Mesendoderm (in vitro differentiated cells): ENCODE measurements around the gene NUP188.
A peak's percentile ranks its signal among the peaks of the same experiment; 100 is the strongest.

Experiments
- DNase-seq: peaks from one replicate; pipeline ENCODE4 v3.0.0; 2013
- H2AK5ac ChIP-seq: 2 replicates; pipeline ENCODE4 v1.6.1; 2013; ENCODE audit warnings: low read length, inconsistent platforms
- H2BK120ac ChIP-seq: 2 replicates; pipeline ENCODE4 v1.6.1; 2013; ENCODE audit warnings: low read depth, mild to moderate bottlenecking, low read length, moderate library complexity, mixed read lengths
- H2BK15ac ChIP-seq: replicated peaks from 2 replicates; pipeline ENCODE4 v1.6.1; 2013; ENCODE audit warnings: low read depth, mild to moderate bottlenecking, moderate library complexity
- H2BK5ac ChIP-seq: 2 replicates; pipeline ENCODE4 v1.6.1; 2013; ENCODE audit warnings: low read length, inconsistent platforms
- H3K18ac ChIP-seq: 2 replicates; pipeline ENCODE4 v1.6.1; 2013; ENCODE audit warnings: mild to moderate bottlenecking, low read length, mixed read lengths
- H3K23ac ChIP-seq: one replicate; pipeline ENCODE4 v1.6.1; 2013; ENCODE audit warnings: low read length
- H3K27ac ChIP-seq: 2 replicates; pipeline ENCODE4 v1.5.1; 2013; ENCODE audit warnings: low read depth, mild to moderate bottlenecking, inconsistent platforms, low read length, moderate library complexity
- H3K27me3 ChIP-seq: 2 replicates; pipeline ENCODE4 v1.6.1; 2013; ENCODE audit warnings: low read length, control low read depth, mild to moderate bottlenecking, inconsistent platforms; ENCODE audit not compliant: insufficient read depth, poor library complexity
- H3K36me3 ChIP-seq: 2 replicates; pipeline ENCODE4 v1.6.1; 2013; ENCODE audit warnings: low read length, inconsistent platforms; ENCODE audit not compliant: control insufficient read depth, insufficient read depth
- H3K4ac ChIP-seq: one replicate; pipeline ENCODE4 v1.6.1; 2013; ENCODE audit warnings: low read depth, mild to moderate bottlenecking, low read length, moderate library complexity
- H3K4me1 ChIP-seq: 2 replicates; pipeline ENCODE4 v1.6.1; 2013; ENCODE audit warnings: low read depth, low read length, inconsistent platforms; ENCODE audit not compliant: control insufficient read depth
- H3K4me2 ChIP-seq: 2 replicates; pipeline ENCODE4 v1.6.1; 2013; ENCODE audit warnings: low read length
- H3K4me3 ChIP-seq: 2 replicates; pipeline ENCODE4 v1.5.1; 2013; ENCODE audit warnings: mild to moderate bottlenecking, low read length
- H3K56ac ChIP-seq: one replicate; pipeline ENCODE4 v1.6.1; 2013; ENCODE audit warnings: low read length
- H3K79me1 ChIP-seq: 2 replicates; pipeline ENCODE4 v1.6.1; 2013; ENCODE audit warnings: low read length, inconsistent platforms
- H3K79me2 ChIP-seq: 2 replicates; pipeline ENCODE4 v1.6.1; 2013; ENCODE audit warnings: mild to moderate bottlenecking, low read length; ENCODE audit not compliant: control insufficient read depth, insufficient read depth
- H3K9ac ChIP-seq: 2 replicates; pipeline ENCODE4 v1.6.1; 2013; ENCODE audit warnings: low read length, inconsistent platforms
- H4K5ac ChIP-seq: one replicate; pipeline ENCODE4 v1.6.1; 2013; ENCODE audit warnings: low read length
- H4K8ac ChIP-seq: one replicate; pipeline ENCODE4 v1.6.1; 2013; ENCODE audit warnings: low read depth, mild to moderate bottlenecking, control low read depth, low read length, moderate library complexity
- WGBS: extraction: QIAGEN DNeasy Blood & Tissue Kit; methylation state at CpG from one replicate; pipeline ENCODE4 v1.1.7; 2013; ENCODE audit warnings: low lambda C conversion rate, missing lambda C conversion rate; ENCODE audit not compliant: insufficient coverage; ENCODE audit errors: extremely low coverage; 5-methylcytosine and 5-hydroxymethylcytosine counted together

The NUP188 gene

GRCh38 chr9:129021091-129021490, 73.6 kb downstream of the NUP188 start:
- H3K79me2 ChIP-seq = peaks cover 8% of the 10 kb centered on the region
- no peaks in the 10 kb centered on the region for H3K27me3 ChIP-seq
- H3K9ac ChIP-seq = no peak overlapping the region
- H3K4ac ChIP-seq = no peak overlapping the region
- H3K23ac ChIP-seq = no peak overlapping the region
- H3K4me3 ChIP-seq = no peak overlapping the region
- WGBS = no CpG with 5 or more reads among the region's 8 CpGs
- H3K79me1 ChIP-seq = peaks cover 11% of the 10 kb centered on the region
- DNase-seq = no peak
- no peak overlapping the region for H3K27ac ChIP-seq
- no peak overlapping the region for H2BK120ac ChIP-seq
- H2AK5ac ChIP-seq = no peak overlapping the region
- H2BK15ac ChIP-seq = no peak overlapping the region
- no peak overlapping the region for H2BK5ac ChIP-seq
- H4K5ac ChIP-seq = no peak overlapping the region
- H4K8ac ChIP-seq = no peak overlapping the region
- H3K18ac ChIP-seq = no peak overlapping the region
- no peaks in the 10 kb centered on the region for H3K36me3 ChIP-seq
- no peak overlapping the region for H3K56ac ChIP-seq
- no peak overlapping the region for H3K4me2 ChIP-seq
- H3K4me1 ChIP-seq = peaks cover 3% of the 10 kb centered on the region

- no peaks in the 10 kb centered on the region for H3K27me3 ChIP-seq
- peaks cover 11% of the 10 kb centered on the region for H3K79me1 ChIP-seq
- H2BK15ac ChIP-seq = no peak overlapping the region
- no peak overlapping the region for H3K4ac ChIP-seq
- H3K56ac ChIP-seq = no peak overlapping the region
- peaks cover 3% of the 10 kb centered on the region for H3K4me1 ChIP-seq
- no peak overlapping the region for H3K4me3 ChIP-seq
- no peak for DNase-seq
- no peak overlapping the region for H3K9ac ChIP-seq
- no peak overlapping the region for H4K8ac ChIP-seq
- H3K36me3 ChIP-seq = no peaks in the 10 kb centered on the region
- H3K23ac ChIP-seq = no peak overlapping the region
- H3K27ac ChIP-seq = no peak overlapping the region
- H3K18ac ChIP-seq = no peak overlapping the region
- H4K5ac ChIP-seq = no peak overlapping the region
- peaks cover 10% of the 10 kb centered on the region for H3K79me2 ChIP-seq
- WGBS = no CpG with 5 or more reads among the region's 9 CpGs
- H2BK120ac ChIP-seq = no peak overlapping the region
- H2BK5ac ChIP-seq = no peak overlapping the region
- no peak overlapping the region for H2AK5ac ChIP-seq
- H3K4me2 ChIP-seq = no peak overlapping the region
Measured at GRCh38 chr9:129022037-129022436, 74.5 kb downstream of the NUP188 start.

GRCh38 chr9:129023036-129023907, 75.8 kb downstream of the NUP188 start:
- peaks cover 10% of the 10 kb centered on the region for H3K79me2 ChIP-seq
- no peak overlapping the region for H3K4ac ChIP-seq
- H2BK15ac ChIP-seq = no peak overlapping the region
- H3K36me3 ChIP-seq = no peaks in the 10 kb centered on the region
- H3K4me2 ChIP-seq = no peak overlapping the region
- H2AK5ac ChIP-seq = no peak overlapping the region
- no peak overlapping the region for H3K4me3 ChIP-seq
- peaks cover 16% of the 10 kb centered on the region for H3K79me1 ChIP-seq
- peaks cover 3% of the 10 kb centered on the region for H3K4me1 ChIP-seq
- no peak overlapping the region for H3K18ac ChIP-seq
- no peaks in the 10 kb centered on the region for H3K27me3 ChIP-seq
- WGBS = no CpG with 5 or more reads among the region's 16 CpGs
- H3K23ac ChIP-seq = no peak overlapping the region
- no peak overlapping the region for H4K8ac ChIP-seq
- no peak overlapping the region for H2BK120ac ChIP-seq
- peak; percentile 78 for DNase-seq
- no peak overlapping the region for H2BK5ac ChIP-seq
- peak overlapping the region; percentile 38 for H3K56ac ChIP-seq
- peak overlapping the region; percentile 21 for H3K9ac ChIP-seq
- no peak overlapping the region for H4K5ac ChIP-seq
- peak overlapping the region; percentile 2 for H3K27ac ChIP-seq

- no CpG with 5 or more reads among the region's 4 CpGs for WGBS
- peak overlapping the region; percentile 2 for H3K27ac ChIP-seq
Measured at GRCh38 chr9:129023908-129024233, 76.4 kb downstream of the NUP188 start.

GRCh38 chr9:129026442-129027223, 79.1 kb downstream of the NUP188 start:
- Histone ChIP-seq H3K9ac (peak overlapping the region; percentile 29), H3K4ac (no peak overlapping the region), H3K79me2 (peaks cover 10% of the 10 kb centered on the region), H2BK15ac (no peak overlapping the region), H3K27me3 (no peaks in the 10 kb centered on the region), H4K5ac (no peak overlapping the region), H2BK5ac (no peak overlapping the region), H4K8ac (no peak overlapping the region), H3K18ac (no peak overlapping the region), H3K4me2 (peak overlapping the region; percentile 26), H3K4me1 (peaks cover 3% of the 10 kb centered on the region), H3K23ac (no peak overlapping the region), H2AK5ac (no peak overlapping the region), H3K79me1 (peaks cover 16% of the 10 kb centered on the region), H3K56ac (peak overlapping the region; percentile 73), H3K27ac (no peak overlapping the region), H2BK120ac (no peak overlapping the region), H3K4me3 (no peak overlapping the region), H3K36me3 (no peaks in the 10 kb centered on the region)
- DNase-seq = peak; percentile 96
- WGBS = no CpG with 5 or more reads among the region's 17 CpGs

More at GRCh38 chr9:129023908-129024233, 76.4 kb downstream of the NUP188 start:
- Histone ChIP-seq H4K5ac (no peak overlapping the region), H3K4me2 (no peak overlapping the region), H3K79me2 (peaks cover 10% of the 10 kb centered on the region), H2BK120ac (no peak overlapping the region), H3K9ac (peak overlapping the region; percentile 21), H3K18ac (no peak overlapping the region), H2BK5ac (no peak overlapping the region), H4K8ac (no peak overlapping the region), H3K27me3 (no peaks in the 10 kb centered on the region), H3K23ac (no peak overlapping the region), H3K56ac (peak overlapping the region; percentile 38), H3K4me3 (no peak overlapping the region), H2BK15ac (no peak overlapping the region), H3K4me1 (peaks cover 3% of the 10 kb centered on the region), H3K79me1 (peaks cover 16% of the 10 kb centered on the region), H3K4ac (no peak overlapping the region), H3K36me3 (no peaks in the 10 kb centered on the region), H2AK5ac (no peak overlapping the region)
- DNase-seq = no peak
